ENCODE measurements around the gene GRIK2. TPM values are rescaled to one million over a fixed set of nuclear protein-coding genes. Genes with fewer than 3 reads are reported as not detected.

The GRIK2 gene
- total RNA-seq, 1 donor from 2014 or later = 0.86 TPM

DNA sequence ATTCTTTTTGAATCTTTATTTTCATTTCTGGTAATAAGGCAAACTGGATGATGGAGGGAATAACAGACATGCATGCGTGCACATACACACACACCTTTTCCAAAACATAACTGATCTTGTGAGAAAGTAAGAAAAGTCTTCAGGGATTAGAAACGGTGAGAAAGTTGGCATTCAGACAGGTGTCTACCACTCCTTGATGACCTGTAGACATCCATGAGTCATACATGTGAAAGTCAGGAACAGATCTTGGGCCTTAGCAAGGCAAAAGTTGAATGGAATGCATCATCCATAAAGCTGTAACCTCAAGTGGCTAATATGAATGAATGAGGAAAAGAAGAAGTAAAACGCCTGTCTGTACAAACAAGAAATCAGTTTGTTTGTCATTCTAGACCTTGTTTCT lies 97.3 kb downstream of the GRIK2 start:
- H3K4me3 ChIP-seq (ENCODE audit: low read depth, low read length) = no peak overlapping the region
- TF ChIP-seq, protein P1, sequence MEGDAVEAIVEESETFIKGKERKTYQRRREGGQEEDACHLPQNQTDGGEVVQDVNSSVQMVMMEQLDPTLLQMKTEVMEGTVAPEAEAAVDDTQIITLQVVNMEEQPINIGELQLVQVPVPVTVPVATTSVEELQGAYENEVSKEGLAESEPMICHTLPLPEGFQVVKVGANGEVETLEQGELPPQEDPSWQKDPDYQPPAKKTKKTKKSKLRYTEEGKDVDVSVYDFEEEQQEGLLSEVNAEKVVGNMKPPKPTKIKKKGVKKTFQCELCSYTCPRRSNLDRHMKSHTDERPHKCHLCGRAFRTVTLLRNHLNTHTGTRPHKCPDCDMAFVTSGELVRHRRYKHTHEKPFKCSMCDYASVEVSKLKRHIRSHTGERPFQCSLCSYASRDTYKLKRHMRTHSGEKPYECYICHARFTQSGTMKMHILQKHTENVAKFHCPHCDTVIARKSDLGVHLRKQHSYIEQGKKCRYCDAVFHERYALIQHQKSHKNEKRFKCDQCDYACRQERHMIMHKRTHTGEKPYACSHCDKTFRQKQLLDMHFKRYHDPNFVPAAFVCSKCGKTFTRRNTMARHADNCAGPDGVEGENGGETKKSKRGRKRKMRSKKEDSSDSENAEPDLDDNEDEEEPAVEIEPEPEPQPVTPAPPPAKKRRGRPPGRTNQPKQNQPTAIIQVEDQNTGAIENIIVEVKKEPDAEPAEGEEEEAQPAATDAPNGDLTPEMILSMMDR (conservative IDR thresholded peaks at IDR 0.05; ENCODE audit: low read depth, low read length) = no peak
- no peak for DNase-seq (ENCODE audit: low read depth)

DNA sequence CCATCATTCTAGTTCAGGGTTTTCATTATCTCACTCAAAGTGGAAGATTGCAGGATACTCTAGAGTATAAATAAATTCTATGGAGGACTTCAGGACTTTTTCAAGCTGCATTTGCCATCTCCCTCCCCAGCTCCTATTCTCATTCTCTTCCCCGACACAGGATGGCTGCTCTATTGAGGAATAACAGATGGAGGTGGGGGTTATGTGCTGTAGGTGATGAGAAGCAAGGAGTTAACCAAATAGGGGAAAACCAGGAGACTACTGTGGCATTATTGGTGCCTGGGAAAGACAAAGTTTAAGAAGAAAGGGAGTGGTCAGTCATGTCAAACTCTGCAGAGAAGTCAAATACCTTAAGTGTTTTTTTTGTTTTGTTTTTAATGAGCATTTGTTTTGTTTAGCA lies 109.3 kb downstream of the GRIK2 start:
- DNase-seq (ENCODE audit: low read depth) = no peak
- TF ChIP-seq, protein P1 (conservative IDR thresholded peaks at IDR 0.05; ENCODE audit: low read depth, low read length) = no peak
- no peak overlapping the region for H3K4me3 ChIP-seq (ENCODE audit: low read depth, low read length)

GRCh38 chr6:101509536-101509935 lies 116.0 kb downstream of the GRIK2 start:
- TF ChIP-seq, protein P1 (conservative IDR thresholded peaks at IDR 0.05; ENCODE audit: low read depth, low read length) = no peak
- H3K4me3 ChIP-seq (ENCODE audit: low read depth, low read length) = no peak overlapping the region
- DNase-seq (ENCODE audit: low read depth) = no peak

DNA sequence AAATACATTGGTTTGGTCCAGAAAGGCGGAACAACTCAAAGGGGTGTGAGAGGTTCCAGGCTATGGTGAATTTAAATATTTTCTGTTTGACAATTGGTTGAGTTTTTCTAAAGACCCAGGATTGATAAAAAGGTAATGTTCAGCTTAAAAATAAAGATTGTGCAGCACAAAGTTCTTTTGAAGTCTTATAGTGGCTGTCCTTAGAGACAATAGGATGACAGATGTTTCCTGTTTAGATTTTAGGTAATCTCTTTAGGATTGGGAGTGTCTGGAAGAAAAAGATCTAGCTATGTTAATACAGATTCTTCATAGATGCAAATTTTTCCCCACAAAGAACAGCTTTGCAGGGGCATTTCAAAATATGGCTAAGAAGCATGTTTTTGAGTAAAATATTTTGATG lies 119.7 kb downstream of the GRIK2 start:
- no peak for DNase-seq (ENCODE audit: low read depth)
- TF ChIP-seq, protein P1 (conservative IDR thresholded peaks at IDR 0.05; ENCODE audit: low read depth, low read length) = no peak
- no peak overlapping the region for H3K4me3 ChIP-seq (ENCODE audit: low read depth, low read length)

- TF ChIP-seq, protein P1 (conservative IDR thresholded peaks at IDR 0.05; ENCODE audit: low read depth, low read length) = no peak
- no peak overlapping the region for H3K4me3 ChIP-seq (ENCODE audit: low read depth, low read length)
These were observed 123.1 kb downstream of the GRIK2 start for GRCh38 chr6:101516578-101516977.

GRCh38 chr6:101517632-101518031 lies 124.1 kb downstream of the GRIK2 start:
- TF ChIP-seq, protein P1 (conservative IDR thresholded peaks at IDR 0.05; ENCODE audit: low read depth, low read length) = no peak
- DNase-seq (ENCODE audit: low read depth) = no peak
- no peak overlapping the region for H3K4me3 ChIP-seq (ENCODE audit: low read depth, low read length)

More at GRCh38 chr6:101516578-101516977, 123.1 kb downstream of the GRIK2 start:
- DNase-seq (ENCODE audit: low read depth) = no peak

- no peak overlapping the region for H3K4me3 ChIP-seq (ENCODE audit: low read depth, low read length)
- TF ChIP-seq, protein P1 (conservative IDR thresholded peaks at IDR 0.05; ENCODE audit: low read depth, low read length) = no peak
- no peak for DNase-seq (ENCODE audit: low read depth)
These were observed 128.7 kb downstream of the GRIK2 start for GRCh38 chr6:101522254-101522653.

All from epithelial cell of proximal tubule (primary cell).